GM23338 (cell line): ENCODE results near the gene CDK2. TPM values are rescaled to one million over a fixed set of nuclear protein-coding genes. Genes with fewer than 3 reads are reported as not detected.
A peak's percentile ranks its signal among the peaks of the same experiment; 100 is the strongest.

Experiments
- ATAC-seq: fragments of 200-7000 bp; cut with Tn5 transposase; 3 replicates; pipeline ENCODE4 v1.9.1; 2020
- DNase-seq: peaks from one replicate; pipeline ENCODE4 v3.0.0-alpha.2; 2015; ENCODE audit warnings: low spot score
- H2AFZ ChIP-seq: fragments of 200-600 bp; sonication (generic); 2 replicates; pipeline ENCODE4 v1.8.0; 2016; ENCODE audit warnings: antibody characterized with exemption, mild to moderate bottlenecking, moderate library complexity
- H3F3A ChIP-seq: fragments of 200-600 bp; sonication (generic); replicated peaks from 2 replicates; pipeline ENCODE4 v1.8.0; 2017; ENCODE audit warnings: antibody characterized with exemption, mixed run types, low read depth
- H3K27ac ChIP-seq: fragments of 200-600 bp; sonication (generic); 2 replicates; pipeline ENCODE4 v1.6.1; 2016; ENCODE audit warnings: low read depth
- H3K27me3 ChIP-seq: fragments of 200-600 bp; sonication (generic); 2 replicates; pipeline ENCODE4 v1.8.0; 2016; ENCODE audit warnings: mild to moderate bottlenecking, mixed run types, moderate library complexity; ENCODE audit not compliant: insufficient read depth
- H3K36me3 ChIP-seq: fragments of 200-600 bp; sonication (generic); 2 replicates; pipeline ENCODE4 v1.8.0; 2016; ENCODE audit warnings: mild to moderate bottlenecking; ENCODE audit not compliant: insufficient read depth
- H3K4me1 ChIP-seq: fragments of 200-600 bp; sonication (generic); 2 replicates; pipeline ENCODE4 v1.8.0; 2016; ENCODE audit warnings: mild to moderate bottlenecking, moderate library complexity; ENCODE audit not compliant: insufficient read depth
- H3K4me2 ChIP-seq: fragments of 200-600 bp; sonication (generic); 2 replicates; pipeline ENCODE4 v1.7.1; 2017; ENCODE audit warnings: mixed run types
- H3K4me3 ChIP-seq: fragments of 200-600 bp; sonication (generic); 2 replicates; pipeline ENCODE4 v1.6.1; 2016; ENCODE audit warnings: mixed run types
- H3K79me2 ChIP-seq: fragments of 200-600 bp; sonication (generic); replicated peaks from 2 replicates; pipeline ENCODE4 v1.8.0; 2017; ENCODE audit warnings: mild to moderate bottlenecking; ENCODE audit not compliant: insufficient read depth
- H3K9me2 ChIP-seq: fragments of 200-600 bp; sonication (generic); 2 replicates; pipeline ENCODE4 v1.8.0; 2017; ENCODE audit not compliant: insufficient read depth
- H4K20me1 ChIP-seq: fragments of 200-600 bp; sonication (generic); replicated peaks from 2 replicates; pipeline ENCODE4 v1.8.0; 2017; ENCODE audit warnings: mild to moderate bottlenecking; ENCODE audit not compliant: insufficient read depth
- H3K27ac Mint-ChIP-seq: 2 replicates; pipeline ENCODE4 v1.8.0; 2020; ENCODE audit warnings: inconsistent platforms, mild to moderate bottlenecking, moderate library complexity, mixed read lengths
- H3K27me3 Mint-ChIP-seq: 3 replicates; pipeline ENCODE4 v1.8.0; 2022; ENCODE audit warnings: low read depth, mild to moderate bottlenecking, moderate library complexity, mixed read lengths, inconsistent platforms; ENCODE audit not compliant: insufficient read depth, poor library complexity
- H3K36me3 Mint-ChIP-seq: 3 replicates; pipeline ENCODE4 v1.8.0; 2021; ENCODE audit warnings: low read depth, mild to moderate bottlenecking, inconsistent platforms, moderate library complexity, mixed read lengths
- H3K4me1 Mint-ChIP-seq: 3 replicates; pipeline ENCODE4 v1.8.0; 2020; ENCODE audit warnings: mild to moderate bottlenecking, inconsistent platforms, mixed read lengths
- H3K4me3 Mint-ChIP-seq: 3 replicates; pipeline ENCODE4 v1.8.0; 2021; ENCODE audit warnings: moderate library complexity, mild to moderate bottlenecking, inconsistent platforms, mixed read lengths
- H3K9me3 Mint-ChIP-seq: 3 replicates; pipeline ENCODE4 v1.8.0; 2020; ENCODE audit warnings: moderate library complexity, mild to moderate bottlenecking, inconsistent platforms, mixed read lengths
- CREB1 ChIP-seq: fragments of 250-450 bp; sonication (Bioruptor Pico); IDR thresholded peaks from 2 replicates; pipeline ENCODE4 v1.5.0; 2020; ENCODE audit warnings: low read depth, mild to moderate bottlenecking, moderate library complexity
- CTCF ChIP-seq, 2 experiments: fragments of 200-600 bp in 1 of 2; sonication (generic) in 1 of 2; conservative IDR thresholded peaks; 2 replicates each; pipeline versions ENCODE4 v1.5.1 to v1.6.1; 2016 to 2017; ENCODE audit warnings: antibody characterized with exemption in 2 of 2, low read depth in 2 of 2, mild to moderate bottlenecking in 2 of 2, moderate library complexity in 1 of 2
- ETS1 ChIP-seq: IDR thresholded peaks from 2 replicates; pipeline ENCODE4 v1.6.1; 2016; ENCODE audit warnings: antibody characterized with exemption
- EZH2phosphoT487 ChIP-seq: fragments of 200-600 bp; sonication (generic); IDR thresholded peaks from one replicate; pipeline ENCODE4 v1.8.1; 2018; ENCODE audit warnings: antibody characterized with exemption; ENCODE audit not compliant: unreplicated experiment
- NANOG ChIP-seq: IDR thresholded peaks from 2 replicates; pipeline ENCODE4 v1.6.1; 2016; ENCODE audit warnings: antibody characterized with exemption, borderline replicate concordance
- REST ChIP-seq: IDR thresholded peaks from one replicate; pipeline ENCODE4 v1.6.1; 2018; ENCODE audit warnings: antibody characterized with exemption; ENCODE audit not compliant: unreplicated experiment
- ZNF331 ChIP-seq: fragments of 250-450 bp; sonication (Bioruptor Pico); IDR thresholded peaks from 2 replicates; pipeline ENCODE4 v1.5.0; 2020; ENCODE audit warnings: low read depth, mild to moderate bottlenecking, moderate library complexity
- ZNF462 ChIP-seq: fragments of 250-450 bp; sonication (Bioruptor Pico); IDR thresholded peaks from 2 replicates; pipeline ENCODE4 v1.5.0; 2020; ENCODE audit warnings: mild to moderate bottlenecking, moderate library complexity
- polyA plus RNA-seq: library from polyadenylated mRNA; unstranded; fragments of >200 nt; fragmentation: Nextera tagmentation; extraction: Ambion mirVana; gene quantifications from 2 replicates; pipeline ENCODE4 v1.2.1, GENCODE V29; 2016
- total RNA-seq: library from RNA; depleted of rRNA; stranded (reverse); fragments of >200 nt; shearing (Covaris generic); gene quantifications from 2 replicates; pipeline ENCODE4 v1.2.3, GENCODE V29; 2014

The CDK2 gene
- total and polyA plus RNA-seq, 2 experiments from 2014 or later, result 15.2 to 31.0 TPM

- H3K9me3 Mint-ChIP-seq, result no peaks in the 10 kb centered on the region; the same call in 2 of the 3 replicates
- TF ChIP-seq CTCF (conservative IDR thresholded peaks at IDR 0.05; ENCODE audit: low read depth in 2 of 2) (peak; percentile 77 to 84), EZH2phosphoT487 (no peak), REST (no peak), ZNF331 (no peak), NANOG (no peak), ETS1 (peak; percentile 24; the same call in 1 of the 2 replicates), ZNF462 (CRISPR knock-in tag) (no peak), CREB1 (CRISPR knock-in tag) (no peak; the same call in 1 of the 2 replicates)
- no peaks in the 10 kb centered on the region; the same call in none of the 2 replicates for H4K20me1 ChIP-seq
- H3K79me2 ChIP-seq, result peaks cover 48% of the 10 kb centered on the region
- H3K27me3 ChIP-seq, result peaks cover 6% of the 10 kb centered on the region; the same call in 1 of the 2 replicates
- no peaks in the 10 kb centered on the region for H3K9me2 ChIP-seq
- peak; percentile 69 for ATAC-seq
- H3K4me2 ChIP-seq, result peak overlapping the region; percentile 85
- peaks cover 4% of the 10 kb centered on the region; the same call in 1 of the 2 replicates for H3K36me3 ChIP-seq
- peak overlapping the region; percentile 98 for H3K4me3 Mint-ChIP-seq
- H3F3A ChIP-seq, result peaks cover 18% of the 10 kb centered on the region
- H3K27ac ChIP-seq, result peak overlapping the region; percentile 96
- peaks cover 39% of the 10 kb centered on the region for H3K4me1 ChIP-seq
- peaks cover 12% of the 10 kb centered on the region for H3K27me3 Mint-ChIP-seq
- H3K27ac Mint-ChIP-seq, result peak overlapping the region; percentile 99
- peaks cover 37% of the 10 kb centered on the region for H3K4me1 Mint-ChIP-seq
- DNase-seq, result peak; percentile 96
- peak overlapping the region; percentile 91; the same call in 1 of the 2 replicates for H2AFZ ChIP-seq
- peaks cover 35% of the 10 kb centered on the region for H3K36me3 Mint-ChIP-seq
- peak overlapping the region; percentile 99 for H3K4me3 ChIP-seq
Measured at GRCh38 chr12:55926738-55927587, 39.7 kb upstream of the CDK2 start.
